ENCODE results near the gene SLC45A1.

SLC45A1 gene

GRCh38 chr1:8312235-8313218, 5.4 kb upstream of the SLC45A1 start:
- DNase-seq: no peak

- no peak for DNase-seq
These were observed 4.7 kb upstream of the SLC45A1 start for GRCh38 chr1:8313231-8313630.

GRCh38 chr1:8314346-8315280, 3.3 kb upstream of the SLC45A1 start:
- peak; percentile 51 for DNase-seq

- no peak for DNase-seq
These were observed 2.1 kb upstream of the SLC45A1 start for GRCh38 chr1:8315573-8316475.

- no peak for DNase-seq
These were observed 522 bp downstream of the SLC45A1 start for GRCh38 chr1:8318436-8318835.

GRCh38 chr1:8321612-8322011, 3.7 kb downstream of the SLC45A1 start:
- DNase-seq: no peak

GRCh38 chr1:8323706-8324105, 5.8 kb downstream of the SLC45A1 start:
- DNase-seq: no peak

GRCh38 chr1:8324176-8324810, 6.4 kb downstream of the SLC45A1 start:
- no peak for DNase-seq

- DNase-seq: no peak
These were observed 7.9 kb downstream of the SLC45A1 start for GRCh38 chr1:8325771-8326170.

- DNase-seq: no peak
These were observed 8.4 kb downstream of the SLC45A1 start for GRCh38 chr1:8326265-8326664.

- DNase-seq: no peak
These were observed 10.4 kb downstream of the SLC45A1 start for GRCh38 chr1:8328271-8328670.

GRCh38 chr1:8329439-8329838, 11.5 kb downstream of the SLC45A1 start:
- no peak for DNase-seq

- DNase-seq: no peak
These were observed 11.9 kb downstream of the SLC45A1 start for GRCh38 chr1:8329858-8330257.

- no peak for DNase-seq
These were observed 12.6 kb downstream of the SLC45A1 start for GRCh38 chr1:8330271-8331125.

- DNase-seq: no peak
These were observed 14.9 kb downstream of the SLC45A1 start for GRCh38 chr1:8332806-8333205.

- no peak for DNase-seq
These were observed 15.5 kb downstream of the SLC45A1 start for GRCh38 chr1:8333246-8333987.

- no peak for DNase-seq
These were observed 16.4 kb downstream of the SLC45A1 start for GRCh38 chr1:8334106-8334851.

GRCh38 chr1:8335246-8335645, 17.3 kb downstream of the SLC45A1 start:
- DNase-seq: no peak

GRCh38 chr1:8337776-8338525, 20.0 kb downstream of the SLC45A1 start:
- no peak for DNase-seq
